K562 (cell line): ENCODE results near the gene FKBP8. TPM values are rescaled to one million over a fixed set of nuclear protein-coding genes. Genes with fewer than 3 reads are reported as not detected.

Experiments used
- BDP1 ChIP-seq: IDR thresholded peaks from 3 replicates; pipeline ENCODE4 v1.6.1; 2011; ENCODE audit not compliant: insufficient read length, insufficient read depth
- BRCA1 ChIP-seq, 2 experiments: fragments of 450-650 bp in 1 of 2; sonication (generic) in 1 of 2; formaldehyde crosslinking in 1 of 2; IDR thresholded peaks; 2 replicates each; pipeline versions ENCODE4 v1.5.0 to v1.6.1; 2017 to 2020; ENCODE audit warnings: mild to moderate bottlenecking in 1 of 2, missing genetic modification reagents in 1 of 2
- CHAMP1 ChIP-seq: fragments of 450-650 bp; IDR thresholded peaks from 2 replicates; pipeline ENCODE4 v1.6.1; 2016; ENCODE audit warnings: mild to moderate bottlenecking
- CHCHD3 ChIP-seq: fragments of 250-450 bp; sonication (Bioruptor Pico); IDR thresholded peaks from 2 replicates; pipeline ENCODE4 v2.1.2; 2022; ENCODE audit warnings: mild to moderate bottlenecking
- FOXK2 ChIP-seq, 2 experiments: fragments of 450-650 bp; IDR thresholded peaks in 1 of 2; conservative IDR thresholded peaks in 1 of 2; 2 replicates each; pipeline ENCODE4 v1.6.1; 2016; ENCODE audit warnings: low read depth in 2 of 2, mild to moderate bottlenecking in 1 of 2
- HMGN3 ChIP-seq: IDR thresholded peaks from 2 replicates; pipeline ENCODE4 v1.6.1; 2011; ENCODE audit warnings: borderline replicate concordance, low read depth, mild to moderate bottlenecking, mixed read lengths, low read length; ENCODE audit not compliant: insufficient read length; ENCODE audit errors: extremely low read depth
- HNRNPLL ChIP-seq: fragments of 200-400 bp; formaldehyde crosslinking; IDR thresholded peaks from 2 replicates; pipeline ENCODE4 v1.6.1; 2017; ENCODE audit warnings: low read length, low read depth, mild to moderate bottlenecking; ENCODE audit not compliant: poor library complexity, severe bottlenecking
- KLF10 ChIP-seq: fragments of 250-450 bp; sonication (Bioruptor Pico); IDR thresholded peaks from 2 replicates; pipeline ENCODE4 v1.6.1; 2021; ENCODE audit warnings: matching md5 sums
- MEF2A ChIP-seq: IDR thresholded peaks from 2 replicates; pipeline ENCODE4 v1.6.1; 2011; ENCODE audit warnings: low read depth, mild to moderate bottlenecking, low read length, moderate library complexity; ENCODE audit not compliant: control insufficient read depth
- SMAD2 ChIP-seq: fragments of 150-350 bp; IDR thresholded peaks from 2 replicates; pipeline ENCODE4 v1.6.1; 2014; ENCODE audit warnings: low read depth, mild to moderate bottlenecking, low read length
- SMARCE1 ChIP-seq: fragments of 450-650 bp; IDR thresholded peaks from 2 replicates; pipeline ENCODE4 v1.7.1; 2016; ENCODE audit warnings: mild to moderate bottlenecking
- THAP12 ChIP-seq: fragments of 250-450 bp; sonication (Bioruptor Pico); IDR thresholded peaks from 2 replicates; pipeline ENCODE4 v1.9.0; 2021; ENCODE audit warnings: mild to moderate bottlenecking, inconsistent platforms
- ZNF146 ChIP-seq: IDR thresholded peaks from one replicate; pipeline ENCODE4 v1.6.1; 2018; ENCODE audit warnings: missing compliant biosample characterization; ENCODE audit not compliant: unreplicated experiment
- ZNF551 ChIP-seq: fragments of 250-450 bp; sonication (Bioruptor Pico); IDR thresholded peaks from 2 replicates; pipeline ENCODE4 v1.5.0; 2021; ENCODE audit warnings: mild to moderate bottlenecking, moderate library complexity
- polyA plus RNA-seq, 8 experiments: library from polyadenylated mRNA; depleted of rRNA in 4 of 8; stranded (reverse) in 5 of 8; unstranded in 3 of 8; fragments of >200 nt; fragmentation: Nextera tagmentation in 2 of 8; fragmentation: Illumina TruSeq in 1 of 8; extraction: Ambion mirVana in 2 of 8; extraction: Trizol in 1 of 8; gene quantifications; 2 replicates each; pipeline versions ENCODE4 v1.2.1 to v1.2.3, GENCODE V29; 2011 to 2014; ENCODE audit warnings: inconsistent platforms in 1 of 8, missing spikeins in 1 of 8
- total RNA-seq, 7 experiments: library from RNA; depleted of rRNA in 6 of 7; stranded (reverse); fragments of >200 nt in 6 of 7; fragmentation: Illumina TruSeq in 2 of 7; extraction: Trizol in 2 of 7; gene quantifications; 2 replicates each; pipeline versions ENCODE4 v1.2.1 to v1.2.3, GENCODE V29; 2011 to 2021; ENCODE audit warnings: low replicate concordance in 1 of 7
- TF ChIP-seq, protein P1 (sequence below): fragments of 450-650 bp; conservative IDR thresholded peaks from 2 replicates; pipeline ENCODE4 v1.6.1; 2016; ENCODE audit warnings: missing genetic modification characterization, low read depth, mild to moderate bottlenecking, control low read depth, missing compliant biosample characterization
- TF ChIP-seq, protein P2 (sequence below), 3 experiments: fragments of 200-800 bp in 1 of 3; sonication (Bioruptor generic) in 1 of 3; sonication (generic) in 1 of 3; formaldehyde crosslinking in 1 of 3; IDR thresholded peaks; 2 replicates each; pipeline versions ENCODE4 v1.6.1 to v1.8.0; 2016 to 2022; ENCODE audit warnings: mild to moderate bottlenecking in 2 of 3, missing compliant biosample characterization in 2 of 3, missing genetic modification characterization in 2 of 3, missing genetic modification reagents in 1 of 3
- TF ChIP-seq, protein P3 (sequence below): IDR thresholded peaks from 2 replicates; pipeline ENCODE4 v1.6.1; 2016; ENCODE audit warnings: missing genetic modification characterization, missing compliant biosample characterization

FKBP8 gene
- total and polyA plus RNA-seq, 9 of the 15 experiments (the other 6 are each of a cell fraction or from before 2014, with no cell fraction given), result 0.46 to 236 (median 104) TPM

DNA sequence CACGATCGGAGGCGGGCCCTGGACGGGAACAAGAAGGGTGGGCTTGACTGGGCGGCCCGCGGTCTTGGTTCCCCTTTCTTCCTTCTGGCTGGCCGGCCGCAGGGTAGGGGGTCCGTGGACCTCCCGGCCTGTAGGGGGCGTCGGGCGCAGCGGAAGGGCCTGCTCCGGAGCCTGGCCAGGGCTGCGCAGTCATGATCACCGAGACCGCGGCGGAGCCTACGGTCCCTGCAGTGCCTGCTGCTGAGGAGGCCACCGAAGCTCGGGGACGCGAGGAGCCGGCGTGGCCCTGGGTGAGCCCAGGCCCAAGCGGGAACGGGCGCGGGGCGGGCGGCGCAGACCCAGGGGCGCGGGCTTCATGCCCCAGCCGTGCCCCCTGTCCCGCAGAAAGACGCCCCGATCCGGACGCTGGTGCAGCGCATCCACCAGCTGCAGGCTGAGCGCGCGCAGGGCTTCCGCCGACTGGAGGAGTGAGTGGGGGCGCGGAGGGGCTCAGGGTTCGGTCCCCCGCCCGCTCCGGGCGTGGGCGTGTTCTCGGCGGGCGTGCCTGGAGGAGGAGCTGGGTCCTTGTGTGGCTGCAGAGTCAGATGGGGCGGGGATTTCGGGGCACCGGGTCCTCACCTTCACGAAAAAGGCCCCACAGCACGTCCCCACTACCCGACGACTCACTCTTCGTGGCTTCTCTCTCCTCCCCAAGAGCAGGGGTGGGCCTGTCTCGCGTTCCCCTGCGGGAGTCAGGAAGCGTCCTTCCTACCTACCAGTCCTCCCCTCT, 45.4 kb upstream of the FKBP8 start, which contains the start of gene REX1BD (continued):
- TF ChIP-seq, protein P1, sequence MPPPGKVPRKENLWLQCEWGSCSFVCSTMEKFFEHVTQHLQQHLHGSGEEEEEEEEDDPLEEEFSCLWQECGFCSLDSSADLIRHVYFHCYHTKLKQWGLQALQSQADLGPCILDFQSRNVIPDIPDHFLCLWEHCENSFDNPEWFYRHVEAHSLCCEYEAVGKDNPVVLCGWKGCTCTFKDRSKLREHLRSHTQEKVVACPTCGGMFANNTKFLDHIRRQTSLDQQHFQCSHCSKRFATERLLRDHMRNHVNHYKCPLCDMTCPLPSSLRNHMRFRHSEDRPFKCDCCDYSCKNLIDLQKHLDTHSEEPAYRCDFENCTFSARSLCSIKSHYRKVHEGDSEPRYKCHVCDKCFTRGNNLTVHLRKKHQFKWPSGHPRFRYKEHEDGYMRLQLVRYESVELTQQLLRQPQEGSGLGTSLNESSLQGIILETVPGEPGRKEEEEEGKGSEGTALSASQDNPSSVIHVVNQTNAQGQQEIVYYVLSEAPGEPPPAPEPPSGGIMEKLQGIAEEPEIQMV (tag), result no peak
- TF ChIP-seq BRCA1 (IDR thresholded peaks at IDR 0.05) (no peak), BRCA1 (CRISPR knock-in tag; IDR thresholded peaks at IDR 0.05) (no peak), SMARCE1 (0 out of 2 replicates have a peak, but pooled peaks have one; percentile 9), HNRNPLL (peak; percentile 71), ZNF551 (CRISPR knock-in tag) (no peak), THAP12 (peak; percentile 99), FOXK2 (conservative IDR thresholded peaks at IDR 0.05 in 1 of 2, IDR thresholded peaks at IDR 0.05 in 1 of 2; ENCODE audit: low read depth in 2 of 2) (no peak), MEF2A (no peak), HMGN3 (peak; percentile 70), CHCHD3 (CRISPR knock-in tag) (no peak), SMAD2 (no peak), BDP1 (no peak), CHAMP1 (no peak; the same call in 1 of the 2 replicates), KLF10 (no peak), ZNF146 (no peak)
- TF ChIP-seq, protein P2, sequence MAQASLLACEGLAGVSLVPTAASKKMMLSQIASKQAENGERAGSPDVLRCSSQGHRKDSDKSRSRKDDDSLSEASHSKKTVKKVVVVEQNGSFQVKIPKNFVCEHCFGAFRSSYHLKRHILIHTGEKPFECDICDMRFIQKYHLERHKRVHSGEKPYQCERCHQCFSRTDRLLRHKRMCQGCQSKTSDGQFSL (CRISPR knock-in tag; IDR thresholded peaks at IDR 0.05), result peak; percentile 88
- TF ChIP-seq, protein P2 (tag; IDR thresholded peaks at IDR 0.05), result no peak
- TF ChIP-seq, protein P3, sequence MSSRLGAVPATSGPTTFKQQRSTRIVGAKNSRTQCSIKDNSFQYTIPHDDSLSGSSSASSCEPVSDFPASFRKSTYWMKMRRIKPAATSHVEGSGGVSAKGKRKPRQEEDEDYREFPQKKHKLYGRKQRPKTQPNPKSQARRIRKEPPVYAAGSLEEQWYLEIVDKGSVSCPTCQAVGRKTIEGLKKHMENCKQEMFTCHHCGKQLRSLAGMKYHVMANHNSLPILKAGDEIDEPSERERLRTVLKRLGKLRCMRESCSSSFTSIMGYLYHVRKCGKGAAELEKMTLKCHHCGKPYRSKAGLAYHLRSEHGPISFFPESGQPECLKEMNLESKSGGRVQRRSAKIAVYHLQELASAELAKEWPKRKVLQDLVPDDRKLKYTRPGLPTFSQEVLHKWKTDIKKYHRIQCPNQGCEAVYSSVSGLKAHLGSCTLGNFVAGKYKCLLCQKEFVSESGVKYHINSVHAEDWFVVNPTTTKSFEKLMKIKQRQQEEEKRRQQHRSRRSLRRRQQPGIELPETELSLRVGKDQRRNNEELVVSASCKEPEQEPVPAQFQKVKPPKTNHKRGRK (tag), result no peak
